H9 (cell line): ENCODE results near the gene RAB43. TPM values are rescaled to one million over a fixed set of nuclear protein-coding genes. Genes with fewer than 3 reads are reported as not detected.
"Not testable (repeated sequence)": the region's sequence is repeated elsewhere in the genome, so short reads cannot be mapped to it uniquely, and the experiment has no call there.

Source experiments
- DNase-seq: peaks from one replicate; pipeline ENCODE4 v3.0.0-alpha.2; 2017
- H2AFZ ChIP-seq: one replicate; pipeline ENCODE4 v1.6.1; 2013; ENCODE audit warnings: mild to moderate bottlenecking, low read length, control low read depth, moderate library complexity
- H2AK5ac ChIP-seq: 2 replicates; pipeline ENCODE4 v1.6.1; 2013; ENCODE audit warnings: low read length, control low read depth, mixed read lengths; ENCODE audit not compliant: insufficient read length
- H2BK120ac ChIP-seq: one replicate; pipeline ENCODE4 v1.6.1; 2013; ENCODE audit warnings: low read depth, mild to moderate bottlenecking, low read length, control low read depth, inconsistent platforms; ENCODE audit not compliant: poor library complexity, severe bottlenecking
- H2BK12ac ChIP-seq: 2 replicates; pipeline ENCODE4 v1.6.1; 2013; ENCODE audit warnings: low read length, control low read depth, mixed read lengths, low read depth; ENCODE audit not compliant: insufficient read length
- H2BK15ac ChIP-seq: 2 replicates; pipeline ENCODE4 v1.6.1; 2013; ENCODE audit warnings: low read depth, low read length, control low read depth
- H2BK20ac ChIP-seq: one replicate; pipeline ENCODE4 v1.6.1; 2013; ENCODE audit warnings: low read depth, mild to moderate bottlenecking, low read length, control low read depth, inconsistent platforms; ENCODE audit not compliant: poor library complexity, severe bottlenecking
- H2BK5ac ChIP-seq: 2 replicates; pipeline ENCODE4 v1.6.1; 2013; ENCODE audit warnings: low read length, control low read depth, mixed read lengths; ENCODE audit not compliant: insufficient read length
- H3K14ac ChIP-seq: 2 replicates; pipeline ENCODE4 v1.6.1; 2013; ENCODE audit warnings: low read length, control low read depth; ENCODE audit not compliant: insufficient read depth
- H3K18ac ChIP-seq: 2 replicates; pipeline ENCODE4 v1.6.1; 2013; ENCODE audit warnings: low read depth, mild to moderate bottlenecking, mixed read lengths, low read length, control low read depth; ENCODE audit not compliant: insufficient read length
- H3K23ac ChIP-seq: 2 replicates; pipeline ENCODE4 v1.6.1; 2013; ENCODE audit warnings: low read length, control low read depth, mixed read lengths, low read depth; ENCODE audit not compliant: insufficient read length
- H3K23me2 ChIP-seq: 2 replicates; pipeline ENCODE4 v1.6.1; 2013; ENCODE audit warnings: low read depth, mild to moderate bottlenecking, mixed read lengths, low read length, control low read depth; ENCODE audit not compliant: insufficient read length, poor library complexity, severe bottlenecking
- H3K27ac ChIP-seq: 2 replicates; pipeline ENCODE4 v1.5.1; 2013; ENCODE audit warnings: low read length, control low read depth, mixed read lengths, low read depth; ENCODE audit not compliant: insufficient read length
- H3K27me3 ChIP-seq: 2 replicates; pipeline ENCODE4 v1.6.1; 2013; ENCODE audit warnings: low read length, control low read depth, inconsistent platforms; ENCODE audit not compliant: insufficient read depth
- H3K4ac ChIP-seq: 2 replicates; pipeline ENCODE4 v1.6.1; 2013; ENCODE audit warnings: low read depth, mild to moderate bottlenecking, control low read depth, inconsistent platforms, low read length, moderate library complexity
- H3K4me1 ChIP-seq: 2 replicates; pipeline ENCODE4 v1.6.1; 2013; ENCODE audit warnings: low read length, control low read depth, inconsistent platforms; ENCODE audit not compliant: insufficient read depth
- H3K4me2 ChIP-seq: 2 replicates; pipeline ENCODE4 v1.6.1; 2013; ENCODE audit warnings: low read length, control low read depth, mixed read lengths; ENCODE audit not compliant: insufficient read length, insufficient read depth
- H3K56ac ChIP-seq: 2 replicates; pipeline ENCODE4 v1.6.1; 2013; ENCODE audit warnings: low read depth, mild to moderate bottlenecking, mixed read lengths, low read length, control low read depth; ENCODE audit not compliant: insufficient read length
- H3K79me1 ChIP-seq: 2 replicates; pipeline ENCODE4 v1.6.1; 2013; ENCODE audit warnings: low read depth, mild to moderate bottlenecking, moderate library complexity, low read length, control low read depth, inconsistent platforms; ENCODE audit not compliant: insufficient read depth, poor library complexity, severe bottlenecking
- H3K79me2 ChIP-seq: 2 replicates; pipeline ENCODE4 v1.6.1; 2013; ENCODE audit warnings: low read length, control low read depth, inconsistent platforms; ENCODE audit not compliant: insufficient read depth
- H3K9ac ChIP-seq: 2 replicates; pipeline ENCODE4 v1.6.1; 2013; ENCODE audit warnings: low read length, control low read depth, mixed read lengths; ENCODE audit not compliant: insufficient read length; ENCODE audit errors: extremely low read depth
- H3K9me3 ChIP-seq: one replicate; pipeline ENCODE4 v1.6.1; 2013; ENCODE audit warnings: low read depth, low read length, inconsistent platforms; ENCODE audit not compliant: control insufficient read depth
- H3T11ph ChIP-seq: one replicate; pipeline ENCODE4 v1.6.1; 2013; ENCODE audit warnings: mild to moderate bottlenecking, low read length, control low read depth, inconsistent platforms
- H4K20me1 ChIP-seq: one replicate; pipeline ENCODE4 v1.6.1; 2013; ENCODE audit not compliant: control insufficient read depth, insufficient read length, insufficient read depth
- H4K5ac ChIP-seq: 2 replicates; pipeline ENCODE4 v1.6.1; 2013; ENCODE audit warnings: low read depth, mild to moderate bottlenecking, mixed read lengths, low read length, control low read depth; ENCODE audit not compliant: insufficient read length
- H4K8ac ChIP-seq: replicated peaks from 2 replicates; pipeline ENCODE4 v1.6.1; 2013; ENCODE audit warnings: low read length, control low read depth, mixed read lengths, low read depth; ENCODE audit not compliant: insufficient read length
- H4K91ac ChIP-seq: 2 replicates; pipeline ENCODE4 v1.6.1; 2013; ENCODE audit warnings: low read depth, mild to moderate bottlenecking, moderate library complexity, mixed read lengths, low read length, control low read depth; ENCODE audit not compliant: insufficient read length
- H3K27ac Mint-ChIP-seq, 3 experiments: 2 replicates in 2 of 3; 3 replicates in 1 of 3; pipeline ENCODE4 v1.8.0; 2020 to 2021; ENCODE audit warnings: mixed read lengths in 3 of 3, mild to moderate bottlenecking in 1 of 3, moderate library complexity in 1 of 3
- H3K27me3 Mint-ChIP-seq: 2 replicates; pipeline ENCODE4 v1.8.0; 2021; ENCODE audit warnings: low read depth, mild to moderate bottlenecking, moderate library complexity, mixed read lengths
- H3K36me3 Mint-ChIP-seq, 3 experiments: 2 replicates in 2 of 3; 3 replicates in 1 of 3; pipeline ENCODE4 v1.8.0; 2020 to 2021; ENCODE audit warnings: low read depth in 3 of 3, mixed read lengths in 3 of 3; ENCODE audit not compliant: insufficient read depth in 1 of 3
- H3K4me1 Mint-ChIP-seq, 2 experiments: 2 replicates each; pipeline ENCODE4 v1.8.0; 2020; ENCODE audit warnings: mixed read lengths in 2 of 2
- H3K4me3 Mint-ChIP-seq, 2 experiments: 2 replicates in 1 of 2; 3 replicates in 1 of 2; pipeline ENCODE4 v1.8.0; 2020 to 2021; ENCODE audit warnings: mild to moderate bottlenecking in 2 of 2, mixed read lengths in 2 of 2, moderate library complexity in 1 of 2
- H3K9me3 Mint-ChIP-seq, 2 experiments: 2 replicates in 1 of 2; 3 replicates in 1 of 2; pipeline ENCODE4 v1.8.0; 2020; ENCODE audit warnings: mild to moderate bottlenecking in 2 of 2, mixed read lengths in 2 of 2, moderate library complexity in 1 of 2
- WGBS: extraction: QIAGEN DNeasy Blood & Tissue Kit; methylation state at CpG from one replicate; pipeline ENCODE4 v1.1.7; 2013; ENCODE audit warnings: missing lambda C conversion rate, low lambda C conversion rate, mixed read lengths; ENCODE audit not compliant: insufficient read length; ENCODE audit errors: extremely low coverage; 5-methylcytosine and 5-hydroxymethylcytosine counted together
- total RNA-seq: library from RNA; stranded (reverse); gene quantifications from 2 replicates; pipeline ENCODE4 v1.2.1, GENCODE V29; 2021

Gene RAB43
- total RNA-seq, 1 experiment from 2014 or later, result 13.6 TPM

DNA sequence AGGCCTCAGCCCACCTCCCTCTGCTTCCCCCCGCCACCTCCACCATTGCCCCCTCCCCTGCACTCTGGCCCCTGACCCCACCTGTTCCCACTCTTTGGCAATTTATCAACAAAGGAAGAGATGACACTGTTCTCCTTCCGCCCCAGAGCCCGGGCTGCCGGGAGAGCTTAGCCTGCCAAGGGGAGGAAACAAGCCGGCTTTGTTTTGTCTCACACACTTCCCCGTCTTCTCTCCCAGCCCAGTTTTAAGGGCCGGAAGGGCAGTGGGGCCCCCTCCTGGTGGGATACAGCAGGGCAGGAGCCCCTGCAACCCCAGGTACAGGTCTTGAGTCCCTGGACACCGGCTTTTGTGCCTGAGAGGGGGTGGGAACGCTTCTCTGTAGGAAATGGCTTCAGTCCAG is 33.7 kb downstream of the RAB43 start:
- peaks cover 3 to 11% (median 4%) of the 10 kb centered on the region in 3 experiments; a peak in 6 of 7 replicates for H3K36me3 Mint-ChIP-seq
- not testable (repeated sequence) for H3K27ac ChIP-seq, H2AK5ac ChIP-seq, H4K20me1 ChIP-seq, H3K9me3 ChIP-seq, H3K27me3 ChIP-seq, H2BK120ac ChIP-seq, H4K5ac ChIP-seq, H4K8ac ChIP-seq, H2BK15ac ChIP-seq, H3K4me1 Mint-ChIP-seq, H3K9me3 Mint-ChIP-seq, H3K79me1 ChIP-seq, H3K23me2 ChIP-seq, H3T11ph ChIP-seq, H2AFZ ChIP-seq, H3K4ac ChIP-seq, H3K27me3 Mint-ChIP-seq, H3K56ac ChIP-seq, DNase-seq, H2BK12ac ChIP-seq, H3K4me2 ChIP-seq, H3K4me1 ChIP-seq, H4K91ac ChIP-seq, H3K9ac ChIP-seq, H3K14ac ChIP-seq, H3K79me2 ChIP-seq, H3K23ac ChIP-seq, H3K4me3 Mint-ChIP-seq, H2BK20ac ChIP-seq, H3K27ac Mint-ChIP-seq, H2BK5ac ChIP-seq, H3K18ac ChIP-seq
- WGBS, result no CpG with 5 or more reads among the region's 9 CpGs
